Tongue (tissue), 2 donors: ENCODE measurements around the gene PRKCZ. TPM values are rescaled to one million over a fixed set of nuclear protein-coding genes. Genes with fewer than 3 reads are reported as not detected.
"Not testable (repeated sequence)": the region's sequence is repeated elsewhere in the genome, so short reads cannot be mapped to it uniquely, and the experiment has no call there.

Source experiments
- DNase-seq: peaks from one replicate; pipeline ENCODE4 v3.0.0-alpha.2; 2015
- total RNA-seq: library from RNA; depleted of rRNA; stranded (reverse); fragments of >200 nt; gene quantifications from one replicate; pipeline ENCODE4 v1.2.3, GENCODE V29; 2014

The PRKCZ gene
- total RNA-seq, 1 donor from 2014 or later, result 9.9 TPM

GRCh38 chr1:2119886-2120285 lies 69.7 kb downstream of the PRKCZ start:
- no peak for DNase-seq

- no peak for DNase-seq
These were observed 71.0 kb downstream of the PRKCZ start for GRCh38 chr1:2121101-2121691.

- DNase-seq, result not testable (repeated sequence)
These were observed 71.6 kb downstream of the PRKCZ start for GRCh38 chr1:2121794-2122193.

GRCh38 chr1:2124446-2125198 lies 74.4 kb downstream of the PRKCZ start:
- DNase-seq, result no peak

- DNase-seq, result no peak
These were observed 75.4 kb downstream of the PRKCZ start for GRCh38 chr1:2125350-2126211.

- no peak for DNase-seq
These were observed 76.3 kb downstream of the PRKCZ start for GRCh38 chr1:2126331-2127186.

GRCh38 chr1:2127187-2128145 lies 77.3 kb downstream of the PRKCZ start:
- no peak for DNase-seq

- peak; percentile 54 for DNase-seq
These were observed 78.1 kb downstream of the PRKCZ start for GRCh38 chr1:2128189-2128901.

- DNase-seq, result no peak
These were observed 79.2 kb downstream of the PRKCZ start for GRCh38 chr1:2129256-2129943.

- DNase-seq, result no peak
These were observed 79.9 kb downstream of the PRKCZ start for GRCh38 chr1:2130156-2130555.

GRCh38 chr1:2130871-2131289 lies 80.7 kb downstream of the PRKCZ start:
- DNase-seq, result no peak

- peak; percentile 62 for DNase-seq
These were observed 82.2 kb downstream of the PRKCZ start for GRCh38 chr1:2132222-2133038.

GRCh38 chr1:2133039-2133878 lies 83.0 kb downstream of the PRKCZ start:
- DNase-seq, result peak; percentile 99

- DNase-seq, result no peak
These were observed 83.6 kb downstream of the PRKCZ start for GRCh38 chr1:2133879-2134215.

GRCh38 chr1:2134266-2134620 lies 84.0 kb downstream of the PRKCZ start:
- DNase-seq, result peak; percentile 48

GRCh38 chr1:2134621-2135307 lies 84.6 kb downstream of the PRKCZ start:
- peak; percentile 44 for DNase-seq

GRCh38 chr1:2135441-2135841 lies 85.2 kb downstream of the PRKCZ start:
- DNase-seq, result peak; percentile 94
